HG02642 (cell line): ENCODE measurements around the gene RPS6KA2.

Experiments used
- ATAC-seq: cut with Tn5 transposase; IDR thresholded peaks from one replicate; pipeline ENCODE4 v1.9.1; 2021; ENCODE audit warnings: mild to moderate bottlenecking; ENCODE audit not compliant: unreplicated experiment, poor library complexity

Gene RPS6KA2

DNA sequence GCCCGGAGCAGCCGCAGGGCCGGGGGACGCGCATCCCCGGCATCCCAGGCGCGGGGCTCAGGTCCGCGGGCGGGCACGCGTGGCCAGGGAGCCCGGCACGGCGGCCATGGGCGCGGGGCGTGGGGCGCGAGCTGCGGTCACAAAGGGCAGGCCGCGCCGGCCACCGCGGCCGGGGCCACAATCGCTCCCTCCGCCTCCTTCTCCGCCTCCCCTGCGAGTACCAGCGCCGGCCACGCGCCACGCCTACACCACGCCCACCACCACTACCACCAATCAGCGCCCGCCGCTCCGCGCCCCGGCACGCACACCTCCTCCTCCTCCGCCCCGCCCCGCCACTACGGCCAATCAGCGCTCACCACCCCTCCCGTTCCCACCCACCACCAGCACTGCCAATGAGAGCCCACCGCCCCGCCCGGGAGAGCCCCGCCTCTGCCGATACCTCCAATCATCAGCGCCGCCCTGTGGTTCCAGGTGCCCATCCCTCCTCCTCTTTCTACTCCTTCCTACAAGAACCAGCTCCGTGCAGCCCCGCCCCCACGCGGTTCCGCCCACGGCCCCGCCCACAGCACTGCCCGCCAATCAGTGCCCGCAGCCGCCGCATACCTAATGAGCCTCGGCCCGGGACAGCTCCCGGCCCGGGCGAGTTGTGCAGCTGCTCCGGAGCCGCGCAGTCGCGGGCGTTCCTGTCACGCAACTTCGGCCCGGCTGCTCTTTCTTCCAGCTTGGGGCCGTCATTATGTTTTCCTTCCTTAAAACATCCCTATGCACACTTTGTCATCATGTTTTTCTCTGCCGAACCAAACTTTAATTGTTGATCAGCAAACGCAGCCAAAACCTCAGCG is at the start of gene RPS6KA2:
Gene RPS6KA2, minus strand, starts transcription at position 219 of the 842 bp plus-strand sequence. CDS start 232 bp downstream, outside the sequence.
- ATAC-seq: peak; percentile 92

DNA sequence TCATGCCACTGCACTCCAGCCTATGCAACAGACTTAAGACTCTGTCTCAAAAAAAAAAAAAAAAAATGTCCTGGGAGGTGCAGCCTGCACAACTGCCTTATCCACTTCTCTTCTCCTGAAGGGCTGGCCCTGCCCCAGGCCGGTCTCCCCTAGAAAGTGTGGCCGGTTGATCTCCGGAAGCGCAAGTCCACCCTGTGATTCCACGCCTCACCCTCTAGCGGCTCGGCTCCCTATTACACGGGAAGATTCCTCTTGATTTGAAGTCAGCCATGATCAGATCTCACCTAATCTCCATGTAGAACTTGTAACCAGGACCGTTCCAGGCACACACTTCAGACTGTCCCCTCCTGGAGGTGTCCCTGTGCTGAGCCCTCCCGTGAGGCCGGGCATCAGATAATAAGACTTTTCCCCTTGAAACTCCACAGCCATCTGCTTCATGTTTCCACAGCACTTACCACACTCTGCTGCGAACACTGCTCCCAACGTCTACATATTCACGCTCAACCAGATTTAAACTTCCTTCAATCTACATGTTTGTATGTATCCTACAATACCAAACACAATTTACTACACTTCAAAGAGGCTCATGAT is 49.3 kb upstream of the RPS6KA2 start:
- ATAC-seq: no peak

DNA sequence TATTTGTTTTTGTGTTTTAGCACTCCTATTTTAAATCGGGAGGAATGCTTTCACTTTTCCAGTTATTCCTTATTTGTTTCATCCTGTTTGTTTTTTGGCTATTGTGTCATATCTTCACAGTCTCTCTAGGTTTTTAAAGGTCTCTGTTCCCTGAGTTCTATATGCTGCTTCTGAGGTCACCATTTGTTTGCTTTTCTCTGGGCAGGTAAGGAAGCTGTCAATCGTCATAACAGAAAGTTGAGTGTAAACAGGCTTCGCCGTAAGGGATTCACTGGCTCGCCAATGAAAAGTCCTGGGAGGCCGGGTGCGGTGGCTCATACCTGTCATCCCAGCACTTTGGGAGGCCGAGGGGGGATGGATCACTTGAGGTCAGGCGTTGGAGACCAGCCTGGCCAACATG is 48.7 kb upstream of the RPS6KA2 start:
- ATAC-seq: no peak

DNA sequence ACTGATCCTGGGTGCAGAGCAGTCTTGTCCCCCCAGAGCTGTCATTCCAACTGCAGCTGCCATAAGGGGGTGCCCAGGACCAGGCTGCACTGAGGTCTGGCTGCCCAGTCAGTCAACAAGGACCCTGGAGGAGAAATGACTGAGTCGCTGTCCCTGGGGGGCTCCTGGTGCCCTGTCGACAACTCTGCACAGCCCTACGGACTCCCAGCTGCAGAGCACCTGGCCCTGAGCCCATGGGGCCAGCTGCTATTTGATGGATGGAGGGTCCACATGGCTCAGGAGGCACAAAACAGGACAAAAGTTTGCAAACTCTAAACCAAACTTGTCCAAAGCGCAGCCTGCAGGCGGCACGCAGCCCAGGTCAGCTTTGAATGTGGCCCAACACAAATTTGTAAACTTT is 46.3 kb upstream of the RPS6KA2 start:
- ATAC-seq: no peak

DNA sequence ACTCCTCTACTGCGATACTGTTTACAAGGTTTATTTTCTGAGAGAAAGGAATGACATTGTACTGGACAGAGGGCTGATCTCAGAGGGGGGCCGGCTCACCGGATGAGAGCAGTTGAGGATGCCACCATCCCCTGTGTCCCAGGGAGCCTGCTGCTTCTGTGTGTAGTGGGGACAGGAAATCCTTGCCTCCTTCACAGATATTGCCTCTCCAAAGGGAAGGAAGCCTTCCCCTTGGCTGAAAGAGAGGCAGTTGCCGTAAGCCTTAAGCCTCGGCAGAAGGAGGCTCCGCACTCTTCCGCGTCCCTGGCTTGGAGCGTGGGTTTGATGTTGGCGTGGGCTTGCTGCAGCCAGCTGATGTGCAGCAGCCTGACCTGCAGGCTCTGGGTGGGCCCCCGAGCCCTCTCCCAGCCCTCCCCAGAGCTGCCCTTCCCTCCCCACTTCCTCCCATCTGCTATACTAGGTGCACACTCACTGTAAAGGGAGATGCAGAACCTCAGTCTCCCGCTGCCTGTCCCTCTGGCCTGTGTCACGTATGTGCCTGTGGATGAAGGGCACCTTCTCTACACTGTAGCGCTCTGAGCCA is 45.7 kb upstream of the RPS6KA2 start:
- ATAC-seq: no peak

DNA sequence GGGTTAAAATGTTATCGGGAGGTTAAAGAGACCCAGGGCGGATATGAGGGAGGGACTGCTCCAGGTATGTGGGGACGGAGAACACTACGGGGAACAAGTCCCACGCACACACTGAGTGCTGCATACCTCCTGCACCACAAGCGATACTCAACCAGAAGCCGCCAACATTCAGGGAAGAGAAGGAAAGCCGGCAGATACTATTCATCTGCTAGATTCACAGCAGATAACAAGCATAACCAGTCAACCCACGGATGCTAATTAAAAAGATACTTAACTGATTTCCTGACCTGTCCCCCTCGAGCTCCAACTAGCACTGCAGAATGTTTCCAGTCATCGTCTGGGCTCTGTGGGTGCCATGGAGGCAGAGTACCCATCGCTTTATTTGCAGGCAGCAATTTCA is 45.1 kb upstream of the RPS6KA2 start:
- ATAC-seq: no peak

DNA sequence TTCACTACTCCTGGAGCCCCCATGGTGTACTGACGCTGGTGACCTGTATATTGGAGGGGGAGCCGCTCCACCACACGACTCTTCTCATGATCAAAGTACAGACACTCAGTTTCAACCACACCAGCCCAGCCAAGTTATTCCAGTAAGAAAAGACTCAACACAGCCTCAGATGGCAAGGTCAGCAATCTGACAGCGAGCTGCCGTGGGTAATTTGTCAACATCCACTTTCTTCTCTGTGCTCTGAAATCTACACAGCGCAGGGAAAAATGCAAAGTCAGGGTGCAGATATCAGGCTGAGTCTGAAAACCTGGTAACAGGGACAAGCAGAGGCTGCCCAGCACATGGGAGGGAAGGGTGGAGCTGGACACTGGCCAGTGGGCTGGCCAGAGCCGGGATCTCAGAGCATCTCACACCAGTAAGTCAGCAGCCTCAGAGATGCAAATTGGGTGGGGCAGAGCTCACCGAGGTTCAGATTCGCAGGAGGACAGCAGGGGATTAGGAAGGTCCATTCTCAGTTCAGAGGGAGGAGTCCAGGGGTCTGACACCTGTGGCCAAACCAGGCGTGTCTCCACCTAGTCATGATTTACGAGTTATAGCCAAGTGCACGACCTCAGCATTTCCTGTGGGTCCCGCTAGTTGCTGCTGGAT is 44.5 kb upstream of the RPS6KA2 start:
- ATAC-seq: no peak

DNA sequence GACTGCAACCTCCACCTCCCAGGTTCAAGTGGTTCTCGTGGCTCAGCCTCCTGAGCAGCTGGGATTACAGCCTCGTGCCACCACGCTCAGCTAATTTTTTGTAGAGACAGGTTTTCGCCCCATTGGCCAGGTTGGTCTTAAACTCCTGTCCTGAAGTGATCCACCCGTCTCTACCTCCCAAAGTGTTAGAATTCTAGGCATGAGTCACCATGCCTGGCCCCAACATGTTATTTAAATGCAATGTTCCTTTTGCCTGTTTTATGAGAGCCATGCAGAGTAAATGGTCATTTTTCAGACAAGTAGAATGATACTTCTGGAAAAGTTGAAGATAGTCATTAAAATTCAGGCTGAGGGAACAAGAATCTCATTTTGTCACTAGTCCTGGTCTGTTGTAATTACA is 43.8 kb upstream of the RPS6KA2 start:
- ATAC-seq: no peak

DNA sequence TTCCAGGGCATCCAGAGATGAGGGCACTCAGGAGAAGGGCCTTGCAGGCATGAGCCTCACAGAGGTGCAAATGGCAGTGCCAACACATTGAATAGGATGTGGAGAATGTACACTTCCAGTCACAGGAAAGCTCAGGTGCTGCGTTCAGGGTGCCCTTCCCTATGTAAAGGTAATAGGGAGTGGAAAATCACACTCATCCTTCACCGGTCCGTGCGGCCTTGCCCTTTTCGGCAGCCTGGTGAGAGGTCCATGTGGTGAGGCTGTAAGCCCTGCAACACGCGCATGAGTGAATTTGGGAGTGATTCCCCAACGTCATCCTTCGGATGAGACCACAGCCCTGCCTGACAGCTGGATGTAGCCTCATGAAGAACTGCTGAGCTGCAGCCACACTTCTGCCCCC is 43.0 kb upstream of the RPS6KA2 start:
- ATAC-seq: no peak

DNA sequence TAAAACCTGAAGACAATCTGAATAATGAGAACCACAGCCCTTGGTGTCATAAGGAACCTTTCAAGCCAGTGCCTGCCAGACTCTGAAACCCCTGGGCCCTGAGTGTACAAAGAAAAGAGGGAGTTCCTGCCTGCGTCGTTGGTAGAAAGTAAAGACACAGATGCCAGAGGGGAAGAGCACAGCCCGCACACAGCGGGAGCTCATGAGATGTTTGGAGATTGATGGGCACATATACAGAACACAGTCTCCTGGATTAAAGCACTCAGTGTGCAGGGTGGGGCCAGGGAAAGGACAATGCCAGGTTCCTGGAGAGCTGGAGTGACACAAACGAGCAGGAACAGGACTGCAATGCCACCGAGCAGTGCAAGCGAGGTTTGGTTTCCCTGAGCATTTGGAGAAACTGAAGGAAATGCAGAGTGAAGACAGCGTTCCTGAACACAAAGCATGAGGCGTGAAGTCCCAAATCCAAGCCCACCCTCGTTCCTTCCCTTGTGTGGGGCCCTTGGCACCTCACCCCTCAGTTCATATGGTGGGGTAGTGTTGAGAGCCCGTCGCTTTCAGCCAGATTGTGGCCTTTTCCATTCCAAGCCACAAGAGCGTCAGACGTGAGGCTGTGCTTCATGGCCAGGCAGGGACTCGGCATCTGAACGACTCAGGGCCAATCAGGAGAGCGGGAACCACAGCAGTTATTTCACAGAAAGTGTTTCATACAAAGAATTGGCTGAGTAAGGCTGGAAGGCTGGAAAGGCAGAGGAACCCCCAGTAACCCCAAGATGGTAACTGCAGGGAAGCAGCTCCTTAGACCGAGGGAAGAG is 41.0 kb upstream of the RPS6KA2 start:
- ATAC-seq: no peak

DNA sequence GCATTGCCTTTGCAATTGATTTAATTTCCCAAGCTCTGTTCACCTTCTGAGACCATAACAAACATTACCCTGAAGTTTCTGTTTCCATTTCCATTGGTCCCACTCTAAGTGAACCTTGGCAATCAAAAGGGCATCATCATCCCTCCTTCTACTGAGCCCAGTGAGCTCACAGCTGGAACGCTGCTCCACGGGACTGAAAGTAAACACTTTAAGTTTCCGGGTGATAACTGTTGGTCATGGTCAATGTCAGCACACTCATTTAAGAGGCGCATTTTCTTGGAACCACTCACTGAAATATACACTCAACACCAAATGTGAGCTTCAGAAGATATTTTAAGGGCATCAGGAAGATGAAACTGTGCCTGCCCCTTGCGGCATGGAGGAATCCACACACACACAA is 37.1 kb upstream of the RPS6KA2 start:
- no peak for ATAC-seq

DNA sequence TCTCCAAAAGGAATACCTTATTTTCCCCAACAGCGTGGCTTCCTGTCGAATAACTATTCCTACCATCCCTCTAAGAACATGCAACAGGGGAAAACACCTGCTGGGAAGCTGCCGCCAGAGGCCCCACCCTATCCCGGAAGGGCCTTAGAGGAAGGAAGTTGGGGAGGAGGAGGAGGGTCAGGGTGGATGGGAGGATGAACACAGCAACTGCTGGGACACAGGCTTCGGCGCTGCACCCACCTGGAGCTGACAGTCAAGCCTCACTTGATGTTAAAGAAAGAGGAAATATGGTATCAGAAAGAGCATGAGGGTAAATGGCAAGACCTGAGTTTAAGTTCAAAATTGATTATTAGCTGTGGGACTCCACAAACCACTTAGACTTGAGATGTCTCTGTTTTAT is 36.5 kb upstream of the RPS6KA2 start:
- ATAC-seq: no peak

DNA sequence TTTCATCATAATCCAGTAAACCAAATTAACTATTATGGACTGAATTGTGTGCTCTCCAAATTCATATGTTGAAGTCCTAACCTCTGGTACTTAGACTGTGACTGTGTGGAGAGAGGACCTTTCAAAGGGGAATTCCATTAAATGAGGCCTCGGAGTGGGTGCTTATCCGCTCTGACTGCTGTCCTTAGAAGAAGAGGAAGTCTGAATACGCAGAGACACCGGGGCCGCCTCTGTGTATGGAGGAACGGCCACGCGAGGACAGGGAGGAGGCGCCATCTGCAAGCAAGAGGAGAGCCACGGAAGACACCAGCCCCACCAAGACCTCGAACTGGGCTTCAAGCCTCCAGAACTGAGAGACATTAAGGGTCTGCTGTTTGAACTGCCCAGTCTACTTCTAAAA is 35.6 kb upstream of the RPS6KA2 start:
- no peak for ATAC-seq

DNA sequence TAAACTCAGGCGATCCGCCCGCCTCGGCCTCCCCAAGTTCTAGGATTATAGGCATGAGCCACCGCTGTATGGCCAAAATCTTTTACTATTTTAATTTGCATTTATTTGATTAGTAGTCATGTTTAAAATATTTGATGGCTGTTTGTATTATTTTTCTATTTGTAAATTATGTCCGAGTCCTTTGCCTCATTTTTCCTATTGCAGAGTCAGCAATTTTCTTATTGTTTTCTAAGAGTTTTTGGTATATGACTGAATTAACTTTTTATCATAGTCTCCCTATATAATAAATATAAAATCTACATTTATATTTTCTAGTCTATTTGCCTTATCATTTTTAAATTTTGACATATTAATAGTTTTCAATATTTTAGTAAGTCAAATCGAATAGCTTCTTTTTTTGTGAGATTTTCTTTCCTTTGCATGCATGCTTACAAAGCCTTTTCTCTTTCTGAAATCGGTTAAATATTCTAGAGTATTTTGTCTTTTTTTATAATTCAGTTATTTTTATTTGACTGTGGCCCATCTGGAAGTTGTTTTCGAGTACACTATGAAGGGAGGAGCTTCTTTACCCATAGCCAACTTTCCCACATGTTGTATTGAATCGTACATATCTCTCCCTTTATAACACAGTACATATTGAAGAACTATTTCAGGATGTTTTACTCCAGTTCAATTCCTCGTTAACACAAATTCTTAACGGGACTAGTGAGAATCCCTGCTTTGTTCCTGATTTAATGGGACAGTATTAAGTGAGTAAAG is 34.5 kb upstream of the RPS6KA2 start:
- ATAC-seq: no peak

DNA sequence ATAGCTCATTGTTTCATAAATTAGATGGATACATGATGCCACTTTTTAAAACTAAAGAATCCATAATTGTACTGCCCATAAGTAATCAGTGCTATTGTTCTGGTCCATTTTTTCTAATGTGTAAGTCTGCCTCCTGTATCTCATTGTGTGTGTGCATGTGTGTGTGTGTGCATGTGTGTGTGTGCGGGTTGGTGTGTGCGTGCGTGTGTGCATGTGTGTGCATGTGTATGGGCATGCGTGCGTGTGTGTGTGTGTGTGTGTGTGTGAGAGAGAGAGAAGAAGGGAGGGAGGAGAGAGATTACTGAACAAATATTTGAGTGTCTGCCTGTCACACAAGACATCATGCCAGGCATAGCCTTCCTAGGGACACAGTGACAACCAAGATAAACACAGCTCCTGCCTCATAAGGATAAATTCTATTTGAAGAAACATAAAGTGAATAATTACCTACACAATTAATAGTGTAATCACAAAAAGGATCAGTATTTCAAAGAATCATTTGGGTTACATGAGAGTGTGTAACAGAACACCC is 33.2 kb upstream of the RPS6KA2 start:
- no peak for ATAC-seq

DNA sequence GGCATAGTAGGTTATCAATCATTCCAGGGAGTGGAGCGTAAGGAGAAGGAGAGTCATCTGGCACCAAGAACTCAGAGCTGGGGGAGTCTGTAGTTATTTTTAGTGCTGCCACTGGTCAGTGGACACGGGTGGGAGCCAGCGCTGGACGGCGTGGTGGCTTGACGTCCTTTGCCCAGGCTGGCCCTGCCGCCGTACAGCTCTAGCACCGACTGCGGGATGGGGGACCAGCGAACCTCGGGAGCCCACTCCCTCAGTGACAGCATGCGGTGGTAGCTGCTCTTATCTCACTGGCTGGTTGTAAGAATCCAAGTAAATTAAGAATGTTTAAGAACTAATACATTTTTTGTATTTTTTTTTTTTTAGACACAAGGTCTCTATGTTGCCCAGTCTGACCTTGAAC is 32.5 kb upstream of the RPS6KA2 start:
- no peak for ATAC-seq

DNA sequence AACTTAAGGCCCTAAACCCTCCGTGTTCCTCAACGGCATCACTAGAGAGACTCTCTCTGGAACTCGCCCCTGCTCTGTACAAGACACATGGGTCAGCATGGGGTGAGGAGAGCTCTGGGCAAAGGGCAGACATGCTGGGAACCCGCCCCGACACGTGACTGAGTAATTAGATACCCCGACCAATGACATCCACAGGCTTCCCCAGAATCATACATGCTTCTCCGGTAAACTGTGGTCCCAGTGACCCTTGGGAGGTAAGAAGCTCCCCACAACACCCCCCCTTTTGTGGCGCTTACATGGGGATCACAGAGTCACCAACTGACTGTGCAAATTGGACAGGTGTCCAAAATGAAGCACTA is 31.7 kb upstream of the RPS6KA2 start:
- ATAC-seq: no peak

DNA sequence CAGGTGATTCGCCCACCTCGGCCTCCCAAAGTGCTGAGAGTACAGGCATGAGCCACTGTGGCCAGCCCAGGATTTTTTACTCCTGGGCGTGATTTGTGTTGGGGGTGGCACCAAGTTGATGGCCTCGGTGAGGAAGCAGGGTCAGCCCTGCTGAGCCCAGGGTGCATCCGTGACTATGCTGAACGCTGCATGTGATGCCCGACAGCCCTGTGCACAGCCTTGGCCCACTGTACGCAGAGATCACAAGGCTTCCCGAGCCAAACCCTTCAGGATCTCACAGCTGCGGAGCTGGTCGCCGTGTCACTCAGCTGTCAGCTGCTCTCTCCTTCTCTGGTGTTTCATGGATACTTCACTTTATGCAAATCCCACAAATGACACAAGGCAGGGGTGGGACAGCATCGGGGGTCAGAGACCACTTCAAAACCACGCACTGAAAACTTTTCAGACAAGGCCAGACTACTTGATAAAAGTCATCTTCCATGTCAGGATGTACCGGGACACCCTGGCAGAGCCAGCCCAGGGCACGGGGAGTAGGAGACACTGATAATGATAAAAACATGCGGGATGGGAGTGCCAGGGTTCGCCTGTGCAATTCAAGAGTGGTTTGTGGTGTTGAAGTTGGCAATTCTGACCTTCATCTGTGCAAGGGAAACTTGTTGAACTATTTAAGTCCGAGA is 31.2 kb upstream of the RPS6KA2 start:
- no peak for ATAC-seq

DNA sequence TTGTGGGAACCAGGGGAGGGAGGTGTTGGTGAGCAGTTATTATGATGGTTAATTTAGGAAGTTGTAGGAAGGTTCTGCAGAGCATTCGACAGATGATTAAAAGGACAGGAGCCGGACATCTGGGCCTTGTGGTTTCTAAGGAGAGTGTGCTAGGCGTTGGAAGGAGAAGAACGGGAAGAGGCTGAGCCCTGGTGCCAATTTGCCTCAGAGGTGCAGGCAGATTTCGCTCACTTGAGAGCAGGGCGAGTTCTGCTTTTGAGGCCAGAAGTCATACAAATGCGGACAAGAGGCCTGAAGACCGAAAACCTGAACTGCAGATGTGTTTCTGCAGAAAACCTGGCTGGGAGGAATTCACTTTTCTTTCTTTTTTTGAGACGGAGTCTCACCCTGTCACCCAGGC is 30.5 kb upstream of the RPS6KA2 start:
- ATAC-seq: no peak
